Esophagus muscularis mucosa (tissue), 4 donors: ENCODE measurements around the gene USP32. TPM values are rescaled to one million over a fixed set of nuclear protein-coding genes. Genes with fewer than 3 reads are reported as not detected.

ENCODE experiments used
- DNase-seq: peaks from one replicate; pipeline ENCODE4 v3.0.0-alpha.2; 2017; ENCODE audit errors: extremely low spot score
- H3K27ac ChIP-seq, 4 donors: fragments of 200-600 bp; sonication (generic); replicated peaks in 1 of 4; 1 replicate in 3 of 4; 2 replicates in 1 of 4; pipeline ENCODE4 v1.5.1; 2016 to 2019; ENCODE audit warnings: mild to moderate bottlenecking in 1 of 4
- H3K27me3 ChIP-seq, 4 donors: fragments of 200-600 bp; sonication (generic); one replicate each; pipeline versions ENCODE4 v1.5.1 to v1.6.0; 2016 to 2019
- H3K36me3 ChIP-seq, 4 donors: fragments of 200-600 bp; sonication (generic); one replicate each; pipeline ENCODE4 v1.5.1; 2016 to 2019
- H3K4me1 ChIP-seq, 4 donors: fragments of 200-600 bp; sonication (generic); one replicate each; pipeline ENCODE4 v1.5.1; 2016 to 2019
- H3K4me3 ChIP-seq, 4 donors: fragments of 200-600 bp; sonication (generic); 1 replicate in 2 of 4; 2 replicates in 2 of 4; pipeline ENCODE4 v1.5.1; 2016 to 2019; ENCODE audit warnings: mild to moderate bottlenecking in 4 of 4, moderate library complexity in 1 of 4
- H3K9me3 ChIP-seq, 4 donors: fragments of 200-600 bp; sonication (generic); 1 replicate in 3 of 4; 2 replicates in 1 of 4; pipeline ENCODE4 v1.5.1; 2016 to 2019
- CTCF ChIP-seq, 3 experiments: fragments of 200-600 bp in 2 of 3; fragments of 450-650 bp in 1 of 3; sonication (generic) in 2 of 3; IDR thresholded peaks; one replicate each; pipeline ENCODE4 v1.5.1; 2017 to 2019; ENCODE audit warnings: antibody characterized with exemption in 3 of 3, mild to moderate bottlenecking in 2 of 3, moderate library complexity in 1 of 3
- EP300 ChIP-seq: sonication (generic); formaldehyde crosslinking; IDR thresholded peaks from one replicate; pipeline ENCODE4 v1.6.1; 2017; ENCODE audit warnings: antibody characterized with exemption
- POLR2A ChIP-seq: fragments of 450-650 bp; IDR thresholded peaks from one replicate; pipeline ENCODE4 v1.6.1; 2017; ENCODE audit warnings: antibody characterized with exemption, moderate library complexity, mild to moderate bottlenecking, low read depth
- POLR2AphosphoS5 ChIP-seq, 2 donors: sonication (generic); formaldehyde crosslinking; IDR thresholded peaks; one replicate each; pipeline ENCODE4 v1.6.1; 2017; ENCODE audit warnings: antibody characterized with exemption in 2 of 2
- WGBS: methylation state at CpG from one replicate; pipeline ENCODE4 v1.1.5; 2018; 5-methylcytosine and 5-hydroxymethylcytosine counted together
- intact Hi-C: fragments of 100-400 bp; cut with DNase I; formaldehyde crosslinking; loops from one replicate; pipeline ENCODE4 v1.15.1; 2023
- total RNA-seq, 4 donors: library from RNA; depleted of rRNA; stranded (reverse); fragments of >200 nt; gene quantifications; one replicate each; pipeline versions ENCODE4 v1.1.0 to v1.2.1, GENCODE V29; 2016

The USP32 gene
- total RNA-seq, 4 donors from 2014 or later: 42.3 to 65.8 (median 47.9) TPM

GRCh38 chr17:60326702-60327101 lies 65.2 kb downstream of the USP32 start:
- Histone ChIP-seq H3K36me3 (peaks cover 0 to 11% (median 8%) of the 10 kb centered on the region in 4 donors), H3K27ac (no peak overlapping the region), H3K27me3 (no peaks in the 10 kb centered on the region), H3K4me1 (peaks cover 0 to 19% (median 6%) of the 10 kb centered on the region in 4 donors), H3K4me3 (no peak overlapping the region), H3K9me3 (no peaks in the 10 kb centered on the region)
- no peak for TF ChIP-seq POLR2AphosphoS5 (IDR thresholded peaks at IDR 0.05)
- no peak for TF ChIP-seq CTCF (IDR thresholded peaks at IDR 0.05)
- no peak for TF ChIP-seq POLR2A
- no peak for TF ChIP-seq EP300
- intact Hi-C loops: no loop called here
- WGBS: 75% methylated on average over 2 of the region's 2 CpGs
- no peak for DNase-seq

- intact Hi-C loops: no loop called here
- no peaks in the 10 kb centered on the region for H3K9me3 ChIP-seq
- no peak overlapping the region for H3K4me3 ChIP-seq
- TF ChIP-seq EP300: no peak
- no peak for TF ChIP-seq CTCF (IDR thresholded peaks at IDR 0.05)
- TF ChIP-seq POLR2AphosphoS5 (IDR thresholded peaks at IDR 0.05): no peak
- H3K27ac ChIP-seq: no peak overlapping the region
- WGBS: 89% methylated on average over 13 of the region's 13 CpGs
- H3K4me1 ChIP-seq: peaks cover 0 to 21% (median 6%) of the 10 kb centered on the region in 4 donors
- no peaks in the 10 kb centered on the region for H3K27me3 ChIP-seq
- peaks cover 0 to 11% (median 8%) of the 10 kb centered on the region in 4 donors for H3K36me3 ChIP-seq
- no peak for DNase-seq
These were observed 66.0 kb downstream of the USP32 start for GRCh38 chr17:60325730-60326524.

GRCh38 chr17:60323754-60324153 lies 68.2 kb downstream of the USP32 start:
- 94% methylated on average over 1 of the region's 1 CpG for WGBS
- H3K36me3 ChIP-seq: peaks cover 0 to 11% (median 8%) of the 10 kb centered on the region in 4 donors
- DNase-seq: no peak
- intact Hi-C loops: no loop called here
- no peak overlapping the region for H3K27ac ChIP-seq
- peaks cover 0 to 21% (median 6%) of the 10 kb centered on the region in 4 donors for H3K4me1 ChIP-seq
- H3K4me3 ChIP-seq: no peak overlapping the region
- H3K27me3 ChIP-seq: no peaks in the 10 kb centered on the region
- no peak for TF ChIP-seq POLR2A
- TF ChIP-seq EP300: no peak
- TF ChIP-seq POLR2AphosphoS5 (IDR thresholded peaks at IDR 0.05): no peak
- H3K9me3 ChIP-seq: no peaks in the 10 kb centered on the region

DNA sequence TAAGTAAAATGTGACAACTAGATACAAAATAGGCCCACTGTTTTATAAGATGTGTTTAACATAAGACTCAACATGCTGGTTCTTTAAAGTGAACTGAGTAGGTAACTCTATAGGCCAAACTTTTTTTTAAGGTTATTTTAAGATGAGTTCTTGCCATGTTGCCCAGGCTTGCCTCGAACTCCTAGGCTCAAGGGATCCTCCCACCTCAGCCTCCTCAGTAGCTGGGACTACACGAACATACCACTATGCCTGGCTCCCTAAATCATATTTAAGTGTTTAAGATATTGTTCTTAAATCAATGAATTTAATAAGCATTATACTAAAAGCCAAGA lies 69.9 kb downstream of the USP32 start:
- TF ChIP-seq POLR2A (no peak), CTCF (IDR thresholded peaks at IDR 0.05) (no peak), POLR2AphosphoS5 (IDR thresholded peaks at IDR 0.05) (no peak), EP300 (no peak)
- intact Hi-C loops: no loop called here
- 91% methylated on average over 2 of the region's 2 CpGs for WGBS
- H3K27me3 ChIP-seq: no peaks in the 10 kb centered on the region
- H3K4me3 ChIP-seq: no peak overlapping the region
- H3K4me1 ChIP-seq: peaks cover 0 to 16% (median 0%) of the 10 kb centered on the region in 4 donors
- no peaks in the 10 kb centered on the region for H3K9me3 ChIP-seq
- DNase-seq: no peak
- H3K27ac ChIP-seq: no peak overlapping the region
- no peaks in the 10 kb centered on the region for H3K36me3 ChIP-seq

GRCh38 chr17:60321336-60322055 lies 70.4 kb downstream of the USP32 start:
- WGBS: 89% methylated on average over 4 of the region's 4 CpGs
- Histone ChIP-seq H3K4me1 (peaks cover 0 to 11% (median 0%) of the 10 kb centered on the region in 4 donors), H3K27ac (no peak overlapping the region), H3K9me3 (no peaks in the 10 kb centered on the region), H3K36me3 (no peaks in the 10 kb centered on the region), H3K4me3 (no peak overlapping the region), H3K27me3 (no peaks in the 10 kb centered on the region)
- intact Hi-C loops: no loop called here
- no peak for DNase-seq
- TF ChIP-seq CTCF (IDR thresholded peaks at IDR 0.05) (no peak), POLR2AphosphoS5 (IDR thresholded peaks at IDR 0.05) (no peak)
